Type B pancreatic cell (in vitro differentiated cells): ENCODE results near the gene ARMH1. TPM values are rescaled to one million over a fixed set of nuclear protein-coding genes. Genes with fewer than 3 reads are reported as not detected.

Source experiments
- DNase-seq: peaks from one replicate; pipeline ENCODE4 v3.0.0; 2021; ENCODE audit warnings: mixed read lengths; ENCODE audit not compliant: unreplicated experiment; ENCODE audit errors: extremely low spot score
- H3K27ac Mint-ChIP-seq: 2 replicates; pipeline ENCODE4 v1.8.0; 2021; ENCODE audit warnings: mild to moderate bottlenecking, mixed read lengths
- H3K27me3 Mint-ChIP-seq: 2 replicates; pipeline ENCODE4 v1.8.0; 2021; ENCODE audit warnings: mixed read lengths
- H3K36me3 Mint-ChIP-seq: 2 replicates; pipeline ENCODE4 v1.8.0; 2021; ENCODE audit warnings: mixed read lengths
- H3K4me1 Mint-ChIP-seq: one replicate; pipeline ENCODE4 v1.8.0; 2021; ENCODE audit warnings: mixed read lengths; ENCODE audit not compliant: unreplicated experiment
- H3K4me3 Mint-ChIP-seq: 2 replicates; pipeline ENCODE4 v1.8.0; 2021; ENCODE audit warnings: mild to moderate bottlenecking, mixed read lengths
- H3K9me3 Mint-ChIP-seq: 2 replicates; pipeline ENCODE4 v1.8.0; 2021; ENCODE audit warnings: mixed read lengths
- total RNA-seq: library from RNA; stranded (reverse); gene quantifications from 2 replicates; pipeline ENCODE4 v1.2.1, GENCODE V29; 2021; ENCODE audit warnings: low replicate concordance
- TF ChIP-seq, protein P1 (sequence below): fragments of 200-600 bp; sonication (generic); conservative IDR thresholded peaks from 2 replicates; pipeline ENCODE4 v1.5.0; 2021; ENCODE audit warnings: antibody characterized with exemption, mild to moderate bottlenecking

ARMH1 gene
- total RNA-seq, 1 donor from 2014 or later, result 11.6 TPM

DNA sequence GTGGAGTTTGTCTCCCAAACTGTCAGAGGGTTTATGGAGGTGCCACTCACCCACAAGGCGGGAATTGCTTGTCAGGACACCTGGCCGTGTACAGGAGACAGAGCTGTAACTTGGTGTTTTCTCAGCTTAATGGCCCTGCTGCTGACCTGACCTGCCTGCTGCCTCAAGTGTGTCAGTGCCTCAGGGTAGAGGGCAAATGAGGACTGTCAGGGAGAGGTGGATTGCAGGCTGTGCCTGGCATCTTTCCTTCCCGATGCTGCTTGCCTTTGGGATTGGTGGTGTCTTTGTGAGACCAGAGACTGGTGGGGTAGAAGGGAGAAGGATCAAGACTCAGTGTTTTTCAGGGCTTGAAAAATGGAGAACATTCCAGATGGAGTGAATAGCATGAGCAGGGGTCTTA lies 31.6 kb upstream of the ARMH1 start:
- H3K27ac Mint-ChIP-seq, result peak overlapping the region; percentile 10
- peaks cover 30% of the 10 kb centered on the region for H3K36me3 Mint-ChIP-seq
- H3K4me3 Mint-ChIP-seq, result no peak overlapping the region
- no peaks in the 10 kb centered on the region for H3K9me3 Mint-ChIP-seq
- TF ChIP-seq, protein P1, sequence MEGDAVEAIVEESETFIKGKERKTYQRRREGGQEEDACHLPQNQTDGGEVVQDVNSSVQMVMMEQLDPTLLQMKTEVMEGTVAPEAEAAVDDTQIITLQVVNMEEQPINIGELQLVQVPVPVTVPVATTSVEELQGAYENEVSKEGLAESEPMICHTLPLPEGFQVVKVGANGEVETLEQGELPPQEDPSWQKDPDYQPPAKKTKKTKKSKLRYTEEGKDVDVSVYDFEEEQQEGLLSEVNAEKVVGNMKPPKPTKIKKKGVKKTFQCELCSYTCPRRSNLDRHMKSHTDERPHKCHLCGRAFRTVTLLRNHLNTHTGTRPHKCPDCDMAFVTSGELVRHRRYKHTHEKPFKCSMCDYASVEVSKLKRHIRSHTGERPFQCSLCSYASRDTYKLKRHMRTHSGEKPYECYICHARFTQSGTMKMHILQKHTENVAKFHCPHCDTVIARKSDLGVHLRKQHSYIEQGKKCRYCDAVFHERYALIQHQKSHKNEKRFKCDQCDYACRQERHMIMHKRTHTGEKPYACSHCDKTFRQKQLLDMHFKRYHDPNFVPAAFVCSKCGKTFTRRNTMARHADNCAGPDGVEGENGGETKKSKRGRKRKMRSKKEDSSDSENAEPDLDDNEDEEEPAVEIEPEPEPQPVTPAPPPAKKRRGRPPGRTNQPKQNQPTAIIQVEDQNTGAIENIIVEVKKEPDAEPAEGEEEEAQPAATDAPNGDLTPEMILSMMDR, result no peak
- no peaks in the 10 kb centered on the region for H3K27me3 Mint-ChIP-seq
- DNase-seq, result no peak
- peaks cover 27% of the 10 kb centered on the region for H3K4me1 Mint-ChIP-seq

DNA sequence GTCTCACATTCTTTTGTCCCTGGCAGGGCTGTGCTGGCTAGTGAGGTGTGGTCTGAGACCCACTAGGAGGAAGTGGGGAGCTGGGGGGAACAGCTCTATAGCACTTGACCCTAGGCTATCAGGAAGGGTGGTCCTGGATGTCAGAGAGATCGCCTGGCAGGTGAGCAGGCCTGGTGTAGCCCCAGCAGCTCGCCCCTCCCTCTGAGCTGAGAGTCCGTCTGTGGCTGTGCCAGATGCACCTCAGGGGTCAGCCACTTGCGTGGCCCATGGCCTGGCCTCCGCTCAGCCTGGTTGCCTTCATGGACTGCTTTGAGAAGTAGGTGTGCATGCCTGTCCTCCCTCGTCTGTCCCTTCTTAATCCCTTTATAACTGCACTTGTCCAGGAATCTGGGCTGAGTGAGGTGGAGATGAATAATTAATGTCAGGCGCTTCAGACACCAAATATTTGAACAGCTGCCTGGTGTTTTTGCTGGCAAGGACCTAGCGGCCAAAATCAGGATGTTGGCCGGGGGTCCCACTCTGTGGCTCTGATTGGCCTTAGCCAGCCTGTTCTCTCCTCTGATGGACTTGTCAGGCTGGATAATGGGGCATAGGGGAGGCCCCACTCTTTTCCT lies 30.7 kb upstream of the ARMH1 start:
- Mint-ChIP-seq H3K27ac (peak overlapping the region; percentile 16), H3K4me1 (peaks cover 21% of the 10 kb centered on the region), H3K36me3 (peaks cover 27% of the 10 kb centered on the region), H3K27me3 (no peaks in the 10 kb centered on the region), H3K4me3 (no peak overlapping the region), H3K9me3 (no peaks in the 10 kb centered on the region)
- TF ChIP-seq, protein P1, result no peak
- DNase-seq, result no peak

DNA sequence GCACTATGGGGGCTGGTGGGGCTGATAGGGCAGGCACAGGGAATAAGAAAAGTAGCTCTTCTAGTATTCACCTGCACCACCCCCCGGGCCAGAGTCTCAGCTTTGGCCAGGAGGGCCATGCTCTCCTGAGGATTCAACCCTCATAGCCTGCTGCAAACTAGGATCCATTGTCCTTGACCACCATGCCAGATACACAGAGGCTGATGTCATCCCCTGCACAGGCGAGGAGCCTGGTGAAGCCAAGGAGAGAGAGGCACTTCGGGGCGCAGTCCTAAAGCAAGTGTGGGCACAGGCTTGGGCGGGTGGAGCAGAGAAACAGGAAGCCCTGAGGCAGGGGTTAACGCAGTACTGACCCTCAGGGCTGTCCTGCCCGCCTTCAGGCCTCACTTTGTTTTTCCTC lies 29.7 kb upstream of the ARMH1 start:
- Mint-ChIP-seq H3K36me3 (peaks cover 29% of the 10 kb centered on the region), H3K9me3 (no peaks in the 10 kb centered on the region), H3K4me3 (no peak overlapping the region), H3K27ac (peak overlapping the region; percentile 16), H3K4me1 (peaks cover 28% of the 10 kb centered on the region), H3K27me3 (no peaks in the 10 kb centered on the region)
- no peak for DNase-seq
- TF ChIP-seq, protein P1, result no peak

DNA sequence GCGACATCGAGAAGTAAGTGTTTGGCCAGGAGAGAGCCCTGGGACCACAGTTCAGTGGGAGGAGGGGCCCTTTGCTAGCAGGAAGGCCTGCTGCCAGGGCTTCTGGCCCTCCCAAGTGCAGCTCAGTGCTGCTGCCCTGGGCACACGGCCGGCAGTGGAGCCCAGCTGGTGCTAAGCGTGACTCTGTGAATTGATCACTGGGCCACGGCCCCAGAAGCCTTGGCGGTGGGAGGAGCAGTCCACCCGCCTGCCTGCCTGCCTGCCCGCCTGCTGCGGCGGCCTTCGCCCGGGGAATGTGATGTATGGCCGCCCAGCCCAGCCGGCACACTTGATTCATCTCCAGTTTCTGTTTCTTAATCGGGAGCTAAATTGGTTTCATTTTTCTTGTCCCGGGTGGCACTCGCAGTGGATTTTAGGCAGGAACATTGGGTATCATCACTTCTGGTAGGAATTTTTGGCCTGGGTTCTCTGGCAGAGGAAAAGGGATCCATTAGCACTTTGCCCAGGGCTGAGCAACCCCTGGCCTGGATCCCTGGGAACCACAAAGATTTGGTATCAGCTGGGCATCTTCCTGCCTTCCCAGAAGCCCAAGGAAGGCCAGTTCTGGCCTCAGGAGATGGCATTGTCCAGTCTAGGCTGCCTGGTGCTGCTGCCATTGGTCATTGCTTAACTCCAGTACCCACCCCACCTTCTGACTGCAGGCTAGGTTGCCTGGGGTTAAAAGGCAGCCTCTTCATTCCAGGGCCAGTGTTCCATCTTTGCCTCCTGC lies 28.9 kb upstream of the ARMH1 start:
- Mint-ChIP-seq H3K36me3 (peaks cover 31% of the 10 kb centered on the region), H3K9me3 (no peaks in the 10 kb centered on the region), H3K27me3 (no peaks in the 10 kb centered on the region), H3K27ac (no peak overlapping the region), H3K4me1 (peaks cover 35% of the 10 kb centered on the region), H3K4me3 (no peak overlapping the region)
- DNase-seq, result no peak
- TF ChIP-seq, protein P1, result no peak

DNA sequence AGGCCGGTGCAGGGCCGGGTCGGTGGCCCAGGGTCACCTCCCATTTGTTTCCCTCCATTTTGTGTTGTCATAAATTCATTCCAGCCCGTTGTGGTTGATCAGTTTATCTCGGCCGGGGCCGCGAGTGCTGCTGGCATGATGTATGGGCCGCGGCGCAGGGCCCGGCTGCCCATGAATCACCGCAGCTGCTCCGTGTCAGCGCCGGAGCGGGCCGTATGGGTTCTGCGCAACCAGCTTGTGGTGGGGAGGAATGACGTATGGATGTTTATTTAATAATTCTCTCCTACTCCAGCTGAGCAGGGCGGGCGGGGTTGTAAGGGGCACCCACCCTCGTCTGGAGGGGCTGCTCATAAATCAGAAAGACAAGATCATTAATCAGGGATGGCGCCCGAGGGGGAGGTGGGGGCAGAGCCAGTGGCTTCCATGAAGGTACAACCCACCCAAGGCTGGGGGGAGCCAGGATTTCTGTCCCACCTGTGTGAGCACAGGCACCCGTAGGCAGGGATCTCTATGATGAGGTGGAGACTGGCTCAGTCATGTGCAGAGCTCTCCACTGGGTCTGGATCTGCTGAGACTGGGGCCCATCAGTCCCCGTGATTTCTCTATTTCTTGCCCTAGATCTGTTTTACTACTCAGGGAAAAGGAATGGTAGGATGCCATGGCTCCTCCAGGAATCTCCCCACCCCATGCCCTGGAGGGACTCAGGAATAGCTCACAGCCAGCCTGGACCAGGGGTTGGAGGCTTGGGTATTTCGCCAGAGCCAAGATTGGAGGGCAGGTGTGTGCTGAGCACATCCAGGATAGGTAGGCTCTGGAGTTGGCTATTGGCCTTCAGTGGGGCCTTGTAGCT lies 28.0 kb upstream of the ARMH1 start:
- Mint-ChIP-seq H3K4me3 (no peak overlapping the region), H3K27ac (no peak overlapping the region), H3K27me3 (no peaks in the 10 kb centered on the region), H3K36me3 (peaks cover 38% of the 10 kb centered on the region), H3K9me3 (no peaks in the 10 kb centered on the region), H3K4me1 (peaks cover 36% of the 10 kb centered on the region)
- peak; percentile 63 for DNase-seq
- TF ChIP-seq, protein P1, result no peak
